ENCODE data around the gene PNMA6F.

PNMA6F gene

DNA sequence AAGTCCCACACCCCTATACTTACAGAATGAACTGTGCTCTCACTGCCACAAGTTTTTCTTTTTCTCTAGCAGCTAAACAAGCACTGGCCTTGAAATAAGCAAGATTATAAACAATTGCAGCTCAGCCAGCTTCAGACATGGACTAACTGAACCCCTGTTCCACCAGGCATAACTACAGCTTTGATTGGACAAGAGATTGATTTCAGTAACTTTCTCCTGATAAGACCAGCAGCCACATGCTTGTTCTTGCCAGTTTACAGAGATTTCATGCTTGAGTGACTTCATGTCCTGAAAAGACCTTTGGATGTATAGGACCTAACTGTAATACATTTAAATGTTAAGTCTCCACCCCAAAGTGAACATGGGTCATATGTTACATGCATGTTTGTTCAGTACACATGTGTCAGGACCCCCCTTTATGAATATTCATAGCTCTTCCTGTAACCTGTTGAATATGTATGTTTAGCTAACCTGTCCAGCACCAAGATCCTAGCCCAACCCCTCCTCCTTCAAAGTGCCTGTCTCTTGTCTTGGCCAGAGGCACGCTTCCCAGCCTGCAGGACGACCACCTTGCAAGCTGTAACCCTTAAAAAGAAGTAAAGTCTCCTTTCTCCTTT is 40.3 kb upstream of the PNMA6F start:
- TF ChIP-seq, protein P1, sequence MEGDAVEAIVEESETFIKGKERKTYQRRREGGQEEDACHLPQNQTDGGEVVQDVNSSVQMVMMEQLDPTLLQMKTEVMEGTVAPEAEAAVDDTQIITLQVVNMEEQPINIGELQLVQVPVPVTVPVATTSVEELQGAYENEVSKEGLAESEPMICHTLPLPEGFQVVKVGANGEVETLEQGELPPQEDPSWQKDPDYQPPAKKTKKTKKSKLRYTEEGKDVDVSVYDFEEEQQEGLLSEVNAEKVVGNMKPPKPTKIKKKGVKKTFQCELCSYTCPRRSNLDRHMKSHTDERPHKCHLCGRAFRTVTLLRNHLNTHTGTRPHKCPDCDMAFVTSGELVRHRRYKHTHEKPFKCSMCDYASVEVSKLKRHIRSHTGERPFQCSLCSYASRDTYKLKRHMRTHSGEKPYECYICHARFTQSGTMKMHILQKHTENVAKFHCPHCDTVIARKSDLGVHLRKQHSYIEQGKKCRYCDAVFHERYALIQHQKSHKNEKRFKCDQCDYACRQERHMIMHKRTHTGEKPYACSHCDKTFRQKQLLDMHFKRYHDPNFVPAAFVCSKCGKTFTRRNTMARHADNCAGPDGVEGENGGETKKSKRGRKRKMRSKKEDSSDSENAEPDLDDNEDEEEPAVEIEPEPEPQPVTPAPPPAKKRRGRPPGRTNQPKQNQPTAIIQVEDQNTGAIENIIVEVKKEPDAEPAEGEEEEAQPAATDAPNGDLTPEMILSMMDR (IDR thresholded peaks at IDR 0.05; ENCODE audit: borderline replicate concordance, control extremely low read depth, extremely low read depth, insufficient read depth, missing control alignments), result no peak
- in situ Hi-C loops (cut with MboI; ENCODE audit: low sequenced_read_pairs, unreplicated experiment), result no loop called here
- DNase-seq (ENCODE audit: low spot score), result no peak

DNA sequence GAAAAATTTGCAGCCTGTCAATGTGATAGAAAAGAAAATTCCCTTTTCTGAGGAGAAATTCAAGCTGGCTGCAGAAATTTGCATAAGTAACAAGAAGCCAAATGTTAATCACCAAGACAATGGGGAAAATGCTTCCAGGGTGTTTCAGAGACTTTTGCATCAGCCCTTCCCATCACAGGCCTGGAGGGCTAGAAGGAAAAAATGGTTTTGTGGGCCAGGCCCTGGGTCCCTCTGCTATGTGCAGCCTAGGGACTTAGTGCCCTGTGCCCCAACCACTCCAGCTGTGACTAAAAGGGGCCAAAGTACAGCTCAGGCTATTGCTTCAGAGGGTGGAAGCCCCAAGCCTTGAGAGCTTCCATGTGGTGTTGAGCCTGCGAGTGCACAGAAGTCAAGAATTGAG is 36.3 kb upstream of the PNMA6F start:
- TF ChIP-seq, protein P1 (IDR thresholded peaks at IDR 0.05; ENCODE audit: borderline replicate concordance, control extremely low read depth, extremely low read depth, insufficient read depth, missing control alignments), result no peak
- in situ Hi-C loops (cut with MboI; ENCODE audit: low sequenced_read_pairs, unreplicated experiment), result no loop called here
- no peak for DNase-seq (ENCODE audit: low spot score)

DNA sequence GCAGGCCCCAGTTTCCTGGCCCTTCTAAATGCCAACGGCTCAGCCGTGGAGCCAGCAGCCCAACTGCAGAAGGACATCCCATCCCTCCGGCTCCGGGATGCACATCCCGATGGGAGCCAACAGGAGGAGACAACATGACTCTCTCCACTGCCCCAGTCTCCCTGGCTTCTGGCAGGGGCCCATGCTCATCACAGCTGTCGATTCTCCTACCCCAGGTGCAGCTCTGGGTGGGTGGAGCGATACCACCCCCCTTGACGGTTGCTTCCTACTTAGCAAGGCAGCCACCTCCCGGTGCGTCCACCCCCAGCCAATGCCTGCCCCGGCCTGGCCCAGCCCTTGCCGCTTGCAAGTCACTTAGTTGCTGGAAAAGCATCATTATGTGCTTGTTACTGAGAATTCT is 31.8 kb upstream of the PNMA6F start:
- in situ Hi-C loops (cut with MboI; ENCODE audit: low sequenced_read_pairs, unreplicated experiment), result no loop called here
- TF ChIP-seq, protein P1 (IDR thresholded peaks at IDR 0.05; ENCODE audit: borderline replicate concordance, control extremely low read depth, extremely low read depth, insufficient read depth, missing control alignments), result no peak
- DNase-seq (ENCODE audit: low spot score), result no peak

DNA sequence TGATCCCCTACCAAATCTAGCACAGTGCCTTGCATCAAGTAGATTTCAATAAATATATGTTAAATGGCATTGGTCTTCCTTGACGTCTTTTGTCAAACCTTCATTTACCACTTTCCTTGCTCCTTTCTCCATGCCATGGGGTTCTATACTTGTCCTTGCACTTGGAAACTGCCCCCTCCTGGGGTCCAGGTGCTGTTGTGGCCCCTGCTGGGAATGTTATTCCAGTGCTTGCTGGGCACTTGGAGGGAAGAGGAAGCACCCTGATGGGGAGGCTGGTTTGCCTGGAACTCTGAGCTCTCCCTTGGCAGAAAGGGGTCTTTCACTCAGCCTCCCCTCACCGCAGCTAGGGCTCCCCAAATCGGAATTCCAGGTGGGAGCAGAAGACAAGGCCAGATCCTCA is 31.3 kb upstream of the PNMA6F start:
- no peak for DNase-seq (ENCODE audit: low spot score)
- in situ Hi-C loops (cut with MboI; ENCODE audit: low sequenced_read_pairs, unreplicated experiment), result no loop called here
- TF ChIP-seq, protein P1 (IDR thresholded peaks at IDR 0.05; ENCODE audit: borderline replicate concordance, control extremely low read depth, extremely low read depth, insufficient read depth, missing control alignments), result no peak

DNA sequence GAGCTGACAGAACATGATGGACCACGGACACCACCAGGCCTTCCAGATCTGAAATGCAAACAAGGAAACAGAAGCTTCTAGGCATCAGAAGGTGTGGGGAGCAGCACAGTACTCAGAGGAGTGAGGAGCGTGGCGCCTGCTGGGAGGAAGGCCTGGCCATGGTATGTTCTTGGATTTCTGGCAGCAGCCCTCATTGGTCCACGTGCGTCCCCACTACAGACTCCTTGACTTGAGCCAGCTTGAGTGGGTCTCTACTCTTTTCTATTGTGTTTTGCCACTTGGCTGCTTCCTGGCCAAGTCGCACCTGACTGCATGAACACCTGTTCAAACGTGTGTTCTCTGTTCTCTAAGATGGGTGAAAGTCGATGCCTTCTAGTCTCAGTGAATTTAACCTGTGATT is 30.4 kb upstream of the PNMA6F start:
- in situ Hi-C loops (cut with MboI; ENCODE audit: low sequenced_read_pairs, unreplicated experiment), result no loop called here
- TF ChIP-seq, protein P1 (IDR thresholded peaks at IDR 0.05; ENCODE audit: borderline replicate concordance, control extremely low read depth, extremely low read depth, insufficient read depth, missing control alignments), result no peak
- DNase-seq (ENCODE audit: low spot score), result no peak

DNA sequence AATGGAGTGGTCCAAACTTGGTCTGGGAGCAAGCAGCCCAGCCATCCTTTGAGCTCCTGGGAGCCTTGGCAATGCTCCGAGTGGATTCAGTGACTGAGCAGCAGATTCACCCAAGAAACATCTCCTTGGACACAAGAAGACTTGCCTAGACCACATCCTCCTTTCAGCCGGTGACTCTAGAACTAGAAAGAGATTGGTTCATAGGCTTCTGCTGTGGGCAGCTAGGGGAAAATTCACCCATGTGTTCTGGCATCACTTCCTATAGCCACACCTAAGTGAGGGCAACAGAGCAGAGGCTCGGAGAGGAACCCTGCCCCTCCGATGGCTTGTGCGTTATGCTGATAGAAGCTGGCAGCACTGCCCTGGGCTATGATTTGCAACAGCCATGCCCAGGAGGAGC is 28.4 kb upstream of the PNMA6F start:
- in situ Hi-C loops (cut with MboI; ENCODE audit: low sequenced_read_pairs, unreplicated experiment), result no loop called here
- TF ChIP-seq, protein P1 (IDR thresholded peaks at IDR 0.05; ENCODE audit: borderline replicate concordance, control extremely low read depth, extremely low read depth, insufficient read depth, missing control alignments), result no peak
- no peak for DNase-seq (ENCODE audit: low spot score)

All from GM13976 (cell line).